Measurements from ENCODE around the gene ANKDD1B. TPM values are rescaled to one million over a fixed set of nuclear protein-coding genes. Genes with fewer than 3 reads are reported as not detected.
A peak's percentile ranks its signal among the peaks of the same experiment; 100 is the strongest.

Gene ANKDD1B
- total RNA-seq, 1 donor, result 0.45 TPM

DNA sequence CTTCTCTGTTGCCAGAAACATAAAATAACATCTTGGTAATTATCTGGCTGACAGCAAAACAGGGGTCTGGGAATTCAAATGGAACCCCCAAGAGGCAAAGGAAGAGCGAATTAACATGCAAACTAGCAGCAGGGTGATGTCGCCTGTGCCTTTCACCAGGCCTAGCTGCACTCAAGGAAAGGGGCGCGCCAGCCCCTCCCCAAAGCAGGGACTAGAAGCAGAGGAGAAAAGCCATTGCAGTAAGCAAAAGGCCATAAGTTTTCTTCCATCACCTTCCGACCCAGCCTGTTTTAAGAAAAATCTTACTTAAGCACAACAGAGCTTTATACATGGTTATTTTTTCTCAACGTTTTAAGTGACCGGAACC is 105.4 kb downstream of the ANKDD1B start:
- H3K4me3 ChIP-seq (ENCODE audit: low read depth, low read length), result peak overlapping the region; percentile 99
- DNase-seq (ENCODE audit: low read depth), result no peak
- no peak for TF ChIP-seq CTCF (IDR thresholded peaks at IDR 0.05; ENCODE audit: insufficient read depth, low read length)

GRCh38 chr5:75717082-75717922 is 106.0 kb downstream of the ANKDD1B start, which contains the start of gene POC5:
TSS of gene POC5 (minus strand) at chr5:75717437. CDS start at chr5:75712937, 4,500 bp downstream.
- TF ChIP-seq CTCF (IDR thresholded peaks at IDR 0.05; ENCODE audit: insufficient read depth, low read length), result no peak
- peak; percentile 97 for DNase-seq (ENCODE audit: low read depth)
- peak within 1 kb of the TSS; percentile 99 for H3K4me3 ChIP-seq (ENCODE audit: low read depth, low read length)

DNA sequence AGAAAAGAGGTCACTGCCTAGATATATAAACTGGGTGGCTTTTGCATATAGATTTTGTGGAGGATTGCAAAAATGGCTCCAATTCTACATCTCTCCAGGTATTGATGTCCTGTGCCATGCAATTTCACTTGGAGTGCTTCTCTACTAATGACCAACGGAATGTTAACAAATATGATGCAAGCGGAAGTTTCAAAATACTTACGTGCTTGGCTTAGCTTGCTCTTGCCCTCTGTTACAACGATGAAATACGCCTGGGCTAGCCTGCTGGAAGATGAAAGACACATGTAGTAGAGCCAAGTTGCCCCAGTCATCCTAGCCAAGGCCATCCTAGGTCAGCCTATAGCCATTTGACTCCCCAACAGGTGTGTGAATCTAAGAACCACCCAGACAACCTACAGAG is 109.6 kb downstream of the ANKDD1B start:
- no peak for TF ChIP-seq CTCF (IDR thresholded peaks at IDR 0.05; ENCODE audit: insufficient read depth, low read length)
- H3K4me3 ChIP-seq (ENCODE audit: low read depth, low read length), result no peak overlapping the region
- DNase-seq (ENCODE audit: low read depth), result peak; percentile 2

Small RNAs within 50 kb of the gene (small RNA-seq; reads per million reads assigned to genes)
- gene RNU6-680P, result not detected

Other genes starting within 250 kb of the ANKDD1B start
- 37.8 and 104 TPM in 2 replicates for gene CERT1, start 99.8 kb upstream of the ANKDD1B start, total RNA-seq (ENCODE audit: low replicate concordance)
- 27.9 and 54.2 TPM in 2 replicates for gene POLK, start 99.6 kb upstream of the ANKDD1B start, total RNA-seq (ENCODE audit: low replicate concordance)
- gene POC5, start 106.0 kb downstream of the ANKDD1B start, total RNA-seq (ENCODE audit: low replicate concordance), result 2.9 and 14.7 TPM in 2 replicates

All from fibroblast of the aortic adventitia (primary cell).